SIG-M5 treated with dmso at 0.1 percent for 504 hours (cell line): ENCODE results near the gene PXYLP1.
"Not testable (repeated sequence)": the region's sequence is repeated elsewhere in the genome, so short reads cannot be mapped to it uniquely, and the experiment has no call there.

Experiments used
- DNase-seq: peaks from one replicate; lab custom pipeline; 2025; ENCODE audit not compliant: unreplicated experiment; lab: John Stamatoyannopoulos, UW

Gene PXYLP1

GRCh38 chr3:141291559-141292355, 60.1 kb downstream of the PXYLP1 start:
- no peak for DNase-seq

GRCh38 chr3:141292356-141293058, 60.9 kb downstream of the PXYLP1 start:
- no peak for DNase-seq

GRCh38 chr3:141294301-141294700, 62.7 kb downstream of the PXYLP1 start:
- DNase-seq, result no peak

GRCh38 chr3:141294848-141295247, 63.2 kb downstream of the PXYLP1 start:
- no peak for DNase-seq

GRCh38 chr3:141300426-141300825, 68.8 kb downstream of the PXYLP1 start:
- not testable (repeated sequence) for DNase-seq

- no peak for DNase-seq
These were observed 70.9 kb downstream of the PXYLP1 start for GRCh38 chr3:141302364-141303141.

- peak; percentile 87 for DNase-seq
These were observed 72.0 kb downstream of the PXYLP1 start for GRCh38 chr3:141303481-141304223.

GRCh38 chr3:141305436-141305835, 73.8 kb downstream of the PXYLP1 start:
- DNase-seq, result peak; percentile 25

GRCh38 chr3:141306276-141306675, 74.7 kb downstream of the PXYLP1 start:
- no peak for DNase-seq

- DNase-seq, result no peak
These were observed 75.3 kb downstream of the PXYLP1 start for GRCh38 chr3:141306922-141307321.

- DNase-seq, result no peak
These were observed 75.9 kb downstream of the PXYLP1 start for GRCh38 chr3:141307351-141308059.

- peak; percentile 51 for DNase-seq
These were observed 77.1 kb downstream of the PXYLP1 start for GRCh38 chr3:141308588-141309218.

- no peak for DNase-seq
These were observed 79.5 kb downstream of the PXYLP1 start for GRCh38 chr3:141311170-141311495.

- DNase-seq, result peak; percentile 99
These were observed 80.1 kb downstream of the PXYLP1 start for GRCh38 chr3:141311496-141312353.

GRCh38 chr3:141312354-141313092, 80.9 kb downstream of the PXYLP1 start:
- no peak for DNase-seq

GRCh38 chr3:141313093-141313683, 81.6 kb downstream of the PXYLP1 start:
- DNase-seq, result no peak

GRCh38 chr3:141314415-141314814, 82.8 kb downstream of the PXYLP1 start:
- not testable (repeated sequence) for DNase-seq

GRCh38 chr3:141316851-141317250, 85.2 kb downstream of the PXYLP1 start:
- no peak for DNase-seq
